CD4-positive, alpha-beta T cell treated with Interleukin-4 for 1 hour (primary cell): ENCODE results near the gene CYP2A6.
"Not testable (repeated sequence)": the region's sequence is repeated elsewhere in the genome, so short reads cannot be mapped to it uniquely, and the experiment has no call there.

Experiments
- DNase-seq, 2 donors: peaks; one replicate each; pipeline ENCODE4 v3.0.0-alpha.2; 2020 to 2022

The CYP2A6 gene

DNA sequence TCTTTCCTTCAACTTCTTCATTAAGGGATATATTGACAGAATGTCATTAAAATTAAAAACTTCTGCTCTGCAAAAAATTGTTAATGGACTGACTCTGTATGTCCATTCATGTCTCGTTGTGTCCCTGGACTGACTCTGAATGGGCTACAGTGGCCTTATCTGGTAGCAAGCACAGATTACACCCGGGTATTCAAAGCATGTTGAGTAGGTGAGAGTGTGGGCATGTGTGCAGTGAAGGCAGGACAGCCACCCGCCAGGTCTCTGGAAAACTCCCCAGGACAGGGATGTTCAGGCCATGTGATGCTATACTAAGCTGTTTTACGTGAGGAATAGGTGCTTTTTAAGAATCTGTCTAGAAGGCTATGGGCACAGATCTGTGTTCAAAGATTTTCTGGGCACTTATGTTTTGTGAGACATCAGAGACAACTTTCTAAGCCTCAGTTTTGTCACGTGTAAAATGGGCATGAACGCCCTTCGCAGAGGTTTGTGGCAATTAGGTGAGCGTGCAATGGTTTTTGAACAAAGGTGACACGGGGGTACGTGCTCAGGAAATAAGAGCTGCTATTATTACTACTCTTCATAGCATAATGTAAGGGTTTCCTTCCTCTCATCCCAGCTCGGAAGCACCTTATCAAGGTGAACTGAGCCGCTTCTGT, 7.1 kb downstream of the CYP2A6 start:
- not testable (repeated sequence) for DNase-seq

DNA sequence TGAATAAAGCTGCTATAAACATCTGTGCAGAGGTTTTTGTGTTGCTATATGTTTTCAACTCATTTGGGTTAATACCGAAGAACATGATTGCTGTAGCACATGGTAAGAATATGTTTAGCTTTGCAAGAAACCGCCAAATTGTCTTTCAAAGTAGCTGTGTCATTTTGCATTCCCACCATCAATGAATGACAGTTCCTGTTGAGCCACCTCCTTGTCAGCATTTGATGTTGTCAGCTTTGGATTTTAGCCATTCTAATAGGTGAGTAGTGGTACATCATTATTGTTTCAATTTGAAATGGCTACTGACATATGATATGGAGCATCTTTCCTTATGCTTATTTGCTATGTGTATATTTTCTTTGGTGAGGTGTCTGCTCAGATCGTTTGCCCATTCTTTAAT, 8.2 kb downstream of the CYP2A6 start:
- DNase-seq = not testable (repeated sequence)

DNA sequence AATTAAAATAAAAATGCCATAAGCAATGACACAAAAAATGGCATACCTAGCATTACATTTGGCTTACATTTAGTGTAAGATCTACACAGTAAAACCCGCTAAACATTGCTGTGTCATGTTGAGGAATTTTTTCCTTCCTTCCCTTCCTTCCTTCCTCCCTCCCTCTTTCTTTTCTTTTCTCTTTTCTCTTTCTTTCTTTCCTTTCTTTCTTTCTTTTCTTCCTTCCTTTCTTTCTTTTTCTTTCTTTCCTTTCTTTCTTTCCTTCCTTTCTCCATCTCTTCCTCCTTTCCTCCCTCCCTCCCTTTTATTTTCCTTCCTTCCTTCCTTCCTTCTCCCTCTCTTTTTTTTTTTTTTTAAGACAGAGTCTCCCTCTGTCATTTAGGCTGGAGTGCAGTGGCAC, 11.8 kb downstream of the CYP2A6 start:
- DNase-seq = not testable (repeated sequence)

DNA sequence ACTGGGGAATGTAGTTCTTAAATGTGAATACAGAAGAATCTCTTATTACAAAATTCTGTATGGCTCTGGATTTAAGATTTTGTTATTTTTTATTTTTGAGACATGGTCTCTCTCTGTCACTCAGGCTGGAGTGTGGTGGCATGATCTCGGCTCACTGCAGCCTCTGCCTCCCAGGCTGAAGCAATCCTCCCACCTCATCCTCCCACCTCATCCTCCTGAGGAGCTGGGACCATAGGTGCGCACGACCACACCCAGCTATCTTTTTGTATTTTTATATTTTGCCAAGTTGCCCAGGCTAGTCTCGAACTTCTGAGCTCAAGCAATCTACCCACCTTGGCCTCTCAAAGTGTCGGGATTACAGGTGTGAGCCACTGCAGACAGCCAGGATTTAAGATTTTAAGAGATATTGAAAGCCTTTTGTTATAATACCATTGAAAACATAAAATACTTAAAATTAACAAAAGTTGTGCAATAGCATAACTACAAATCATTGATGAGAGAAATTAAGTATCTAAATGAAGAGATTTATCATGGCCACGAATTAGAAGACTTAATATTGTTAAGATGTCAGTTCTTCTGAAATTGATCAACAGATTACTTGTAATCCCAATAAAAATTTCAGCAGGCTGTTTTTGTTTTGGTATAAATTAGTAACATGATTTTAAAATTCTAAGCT, 13.4 kb downstream of the CYP2A6 start:
- no peak for DNase-seq

DNA sequence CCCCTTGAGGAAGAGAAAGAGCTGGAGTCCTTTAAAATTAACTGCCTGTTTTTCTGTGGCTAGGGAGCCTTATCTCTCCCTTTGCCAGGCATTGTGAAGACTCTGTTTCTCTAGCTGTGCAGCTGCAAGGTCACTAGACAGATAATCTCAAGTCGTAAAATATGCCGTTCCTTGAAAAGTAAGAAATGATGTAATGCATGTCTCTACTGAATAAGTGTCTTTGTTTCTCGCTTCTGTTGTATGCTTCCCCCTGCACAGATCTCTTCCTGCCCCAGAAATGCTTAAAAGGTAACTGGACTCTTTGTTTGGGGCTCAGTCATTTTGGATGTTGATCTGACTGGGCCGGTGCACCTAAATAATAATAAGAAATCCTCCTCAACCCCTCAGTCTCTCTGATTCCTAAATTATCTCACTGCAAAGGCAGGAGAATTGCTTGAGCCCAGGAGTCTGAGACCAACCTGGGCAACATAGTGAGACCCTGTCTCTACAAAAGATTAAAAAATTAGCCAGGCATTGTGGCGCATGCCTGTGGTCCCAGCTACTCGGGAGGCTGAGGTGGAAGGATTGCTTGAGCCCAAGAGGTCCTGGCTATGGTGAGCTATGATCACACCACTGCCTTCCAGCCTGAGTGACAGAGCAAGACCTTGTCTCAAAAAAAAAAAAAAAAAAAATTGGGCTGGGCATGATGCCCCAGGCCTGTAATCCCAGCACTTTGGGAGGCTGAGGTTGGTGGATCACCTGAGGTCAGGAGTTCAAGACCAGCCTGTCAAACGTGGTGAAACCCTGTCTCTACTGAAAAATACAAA, 16.3 kb downstream of the CYP2A6 start:
- not testable (repeated sequence) for DNase-seq

DNA sequence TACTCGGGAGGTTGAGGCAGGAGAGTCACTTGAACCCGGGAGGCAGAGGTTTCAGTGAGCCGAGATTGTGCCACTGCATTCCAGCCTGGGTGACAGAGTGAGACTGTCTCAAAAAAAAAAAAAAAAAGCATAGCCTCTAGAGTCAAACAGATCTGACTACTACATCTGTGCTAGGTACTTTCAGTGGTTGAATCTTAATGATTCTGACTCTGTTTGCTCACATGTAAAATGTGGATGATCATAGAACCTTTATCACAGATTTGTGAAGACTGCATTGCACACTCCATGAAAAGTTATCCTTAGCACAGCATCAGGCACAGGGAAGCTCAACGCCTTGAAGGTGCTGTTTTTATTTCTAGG, 17.8 kb downstream of the CYP2A6 start:
- DNase-seq = not testable (repeated sequence)

DNA sequence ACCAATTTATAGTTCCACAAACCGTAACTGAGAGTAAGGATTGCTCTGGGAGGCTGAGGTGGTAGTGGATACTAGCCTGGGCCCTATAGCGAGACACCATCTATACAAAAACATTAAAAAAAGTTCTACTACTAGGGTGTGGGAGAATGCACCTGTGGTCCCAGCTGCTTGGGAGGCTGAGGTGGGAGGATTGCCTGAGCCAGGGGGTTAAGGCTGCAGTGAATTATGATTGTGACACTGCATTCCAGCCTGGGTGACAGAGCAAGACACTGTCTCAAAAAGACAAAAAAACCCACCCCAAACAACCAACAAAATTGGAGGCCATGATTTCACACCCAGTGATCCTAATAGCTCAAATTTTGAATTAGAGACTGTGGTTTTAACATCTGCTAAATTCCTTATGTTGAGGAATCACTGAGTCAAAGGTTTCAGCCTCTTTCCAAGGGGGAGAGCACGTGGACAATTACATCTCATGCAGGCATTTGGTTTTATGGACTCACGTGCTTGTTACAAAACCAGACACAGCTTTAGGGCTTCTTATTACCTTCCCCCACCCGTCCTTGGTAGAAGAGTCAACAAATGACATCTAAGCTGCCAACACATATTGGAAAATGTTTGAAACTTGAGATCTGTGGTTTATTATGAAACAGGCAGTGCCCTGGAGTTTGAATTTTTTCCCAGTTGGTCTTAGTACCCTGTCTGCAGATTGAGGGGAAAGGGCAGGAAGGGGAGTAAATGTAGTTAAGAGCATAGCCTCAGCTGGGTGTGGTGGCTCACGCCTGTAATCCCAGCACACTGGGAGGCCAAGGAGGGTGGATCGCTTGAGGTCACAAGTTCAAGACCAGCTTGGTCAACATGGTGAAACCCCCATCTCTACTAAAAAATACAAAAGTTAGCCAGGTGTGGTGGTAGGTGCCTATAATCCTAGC, 18.5 kb downstream of the CYP2A6 start:
- no peak for DNase-seq

DNA sequence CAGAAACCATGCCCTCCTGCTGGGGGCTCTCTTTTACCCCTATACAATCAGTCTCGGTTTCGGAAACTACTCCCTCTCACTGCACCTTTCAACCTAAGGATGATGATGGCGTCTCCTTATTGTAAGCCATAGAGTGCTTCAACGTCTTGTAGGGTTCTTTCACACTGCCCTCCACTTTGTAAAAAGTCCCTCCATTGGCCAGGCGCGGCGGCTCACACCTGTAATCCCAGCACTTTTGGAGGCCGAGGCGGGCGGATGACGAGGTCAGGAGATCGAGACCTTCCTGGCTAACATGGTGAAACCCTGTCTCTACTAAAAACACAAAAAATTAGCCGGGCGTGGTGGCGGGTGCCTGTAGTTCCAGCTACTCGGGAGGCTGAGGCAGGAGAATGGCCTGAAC, 19.5 kb downstream of the CYP2A6 start:
- DNase-seq = not testable (repeated sequence)

DNA sequence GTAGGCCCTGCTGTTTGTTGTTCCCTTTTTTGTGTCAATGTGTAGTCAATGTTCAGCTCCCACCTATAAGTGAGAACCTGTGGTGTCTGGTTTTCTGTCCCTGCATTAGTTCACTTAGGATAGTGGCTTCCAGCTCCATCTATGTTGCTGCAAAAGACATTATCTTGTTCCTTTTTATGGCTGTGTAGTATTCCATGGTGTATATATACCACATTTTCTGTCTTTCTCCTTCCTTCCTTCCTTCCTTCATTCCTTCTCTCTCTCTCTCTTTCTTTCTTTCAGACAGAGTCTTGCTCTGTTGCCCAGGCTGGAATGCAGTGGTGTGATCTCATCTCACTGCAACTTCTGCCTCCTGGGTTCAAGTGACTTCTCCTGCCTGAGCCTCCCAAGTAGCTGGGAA, 21.0 kb downstream of the CYP2A6 start:
- no peak for DNase-seq

DNA sequence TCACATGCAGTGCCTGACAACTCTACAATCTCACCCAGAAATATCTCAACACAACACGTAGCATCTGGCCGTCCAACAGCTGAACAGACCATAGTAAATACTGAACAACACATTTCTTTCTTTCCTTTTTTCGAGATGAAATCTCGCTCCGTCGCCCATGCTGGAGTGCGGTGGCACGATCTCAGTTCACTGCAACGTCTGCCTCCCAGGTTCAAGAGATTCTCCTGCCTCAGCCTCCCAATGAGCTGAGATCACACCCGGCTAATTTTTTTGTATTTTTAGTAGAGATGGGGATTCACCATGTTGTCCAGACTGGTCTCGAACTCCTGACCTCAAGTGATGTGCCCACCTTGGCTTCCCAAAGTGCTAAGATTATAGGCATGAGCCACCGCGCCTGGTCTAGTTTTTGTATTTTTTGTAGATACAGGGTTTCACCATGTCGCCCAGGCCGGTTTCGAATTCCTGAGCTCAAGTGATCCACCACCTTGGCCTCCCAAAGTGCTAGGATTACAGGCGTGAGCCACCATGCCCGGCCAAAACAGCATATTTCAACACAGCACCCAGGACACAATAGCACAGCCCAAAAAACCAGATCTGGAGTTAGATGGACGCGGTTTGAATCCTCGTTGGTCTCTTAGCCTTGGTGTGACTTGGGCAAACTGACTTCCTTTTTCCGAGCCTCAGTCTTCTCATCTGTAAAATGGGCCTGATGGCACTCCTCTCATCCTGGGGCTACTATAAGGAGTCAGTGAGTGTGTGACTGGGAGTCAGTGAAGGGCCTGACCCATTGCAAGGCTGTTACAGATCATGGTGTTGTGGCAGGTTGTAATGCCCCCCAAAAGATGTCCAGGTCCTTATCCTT, 22.6 kb downstream of the CYP2A6 start:
- DNase-seq = no peak

DNA sequence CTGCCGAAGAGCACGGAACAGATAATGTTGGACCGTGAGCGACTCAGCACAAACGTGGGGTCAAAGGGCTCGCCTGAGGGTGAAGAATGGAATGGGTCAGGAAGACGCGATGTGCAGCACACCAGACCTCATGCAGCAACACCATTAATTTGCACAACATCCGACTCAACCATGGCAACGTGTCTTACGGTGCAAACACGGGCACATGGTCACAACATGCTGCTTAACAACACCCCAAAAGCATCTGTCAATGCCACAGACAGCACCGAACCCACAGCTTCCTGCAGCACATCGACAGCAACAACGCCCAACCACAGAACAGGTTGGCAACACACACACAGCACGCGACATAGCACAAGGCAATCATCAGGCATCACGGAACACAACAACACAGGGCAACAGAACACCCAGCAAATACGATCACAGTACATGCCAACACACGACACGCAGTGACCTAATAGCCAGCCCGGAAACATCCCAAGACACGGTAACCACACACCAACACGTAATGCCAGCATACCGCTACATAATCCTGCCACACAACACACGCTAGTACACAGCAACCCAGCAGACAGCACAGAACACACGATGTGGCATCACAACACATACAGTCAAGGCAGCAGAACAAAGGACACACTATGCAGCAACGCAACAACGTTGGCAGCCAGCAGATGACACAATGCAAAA, 23.4 kb downstream of the CYP2A6 start:
- peak; percentile 88 to 89 for DNase-seq

DNA sequence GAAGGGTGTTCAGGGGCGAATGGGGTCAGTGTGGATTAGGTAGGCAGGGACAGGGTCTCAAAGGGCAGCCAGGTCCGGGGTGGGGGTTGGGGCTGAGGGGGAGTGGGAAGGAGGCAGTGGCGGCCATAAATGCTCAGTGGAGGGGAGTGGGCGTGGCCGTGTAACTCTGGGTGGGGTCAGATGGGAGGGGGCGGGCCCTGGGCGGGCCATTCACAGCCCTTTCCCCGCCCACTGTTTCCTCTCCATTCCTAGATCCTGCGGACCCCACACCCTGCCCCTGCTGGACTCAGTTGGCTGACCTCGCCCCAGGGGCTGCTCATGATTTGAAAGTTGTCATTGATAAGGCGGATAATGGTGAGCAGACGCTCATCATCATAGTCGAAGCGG, 23.9 kb downstream of the CYP2A6 start:
- not testable (repeated sequence) for DNase-seq

DNA sequence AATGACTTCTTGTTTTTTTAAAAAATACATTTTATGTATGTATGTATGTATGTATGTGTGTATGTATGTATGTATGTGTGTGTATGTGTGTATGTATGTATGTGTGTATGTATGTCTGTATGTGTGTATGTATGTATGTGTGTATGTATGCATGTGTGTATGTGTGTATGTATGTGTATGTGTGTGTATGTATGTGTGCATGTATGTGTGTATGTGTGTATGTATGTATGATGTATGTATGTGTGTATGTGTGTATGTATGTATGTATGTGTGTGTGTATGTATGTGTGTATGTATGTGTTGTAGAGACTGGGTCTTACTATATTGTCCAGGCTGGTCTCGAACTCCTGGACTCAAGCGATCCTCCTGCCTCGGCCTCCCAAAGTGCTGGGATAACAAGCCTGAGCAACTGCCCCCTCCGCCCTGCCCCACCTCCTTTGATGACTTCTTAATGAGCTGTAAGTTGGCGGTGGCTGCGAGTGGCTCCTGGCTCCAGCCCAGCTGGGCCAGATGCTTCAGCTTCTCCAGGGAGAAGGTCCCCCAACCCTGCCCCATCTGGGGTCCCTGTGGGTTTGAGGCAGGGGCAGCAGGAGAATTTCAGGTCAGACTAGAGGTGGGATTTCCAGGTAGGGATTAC, 24.7 kb downstream of the CYP2A6 start:
- not testable (repeated sequence) for DNase-seq

DNA sequence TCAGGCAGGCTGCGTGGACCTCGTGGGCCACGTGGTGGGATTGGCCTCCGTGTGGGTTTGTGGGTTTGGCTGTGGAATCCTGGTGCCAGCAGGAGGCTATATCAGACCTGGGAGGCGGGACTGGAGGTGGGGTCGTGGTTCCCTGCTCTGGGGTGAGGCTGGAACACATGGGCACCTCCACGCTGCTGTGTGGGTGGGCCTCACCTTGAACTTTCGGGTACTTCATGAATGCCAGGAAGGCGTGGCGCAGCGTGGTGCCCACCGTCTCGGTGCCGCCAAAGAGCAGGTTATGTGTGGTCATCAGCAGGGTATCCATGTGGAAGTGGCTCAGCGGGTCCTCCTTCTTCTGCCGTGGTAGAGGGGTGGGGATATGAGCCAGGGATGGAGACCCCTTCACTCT, 25.3 kb downstream of the CYP2A6 start:
- DNase-seq = not testable (repeated sequence)

DNA sequence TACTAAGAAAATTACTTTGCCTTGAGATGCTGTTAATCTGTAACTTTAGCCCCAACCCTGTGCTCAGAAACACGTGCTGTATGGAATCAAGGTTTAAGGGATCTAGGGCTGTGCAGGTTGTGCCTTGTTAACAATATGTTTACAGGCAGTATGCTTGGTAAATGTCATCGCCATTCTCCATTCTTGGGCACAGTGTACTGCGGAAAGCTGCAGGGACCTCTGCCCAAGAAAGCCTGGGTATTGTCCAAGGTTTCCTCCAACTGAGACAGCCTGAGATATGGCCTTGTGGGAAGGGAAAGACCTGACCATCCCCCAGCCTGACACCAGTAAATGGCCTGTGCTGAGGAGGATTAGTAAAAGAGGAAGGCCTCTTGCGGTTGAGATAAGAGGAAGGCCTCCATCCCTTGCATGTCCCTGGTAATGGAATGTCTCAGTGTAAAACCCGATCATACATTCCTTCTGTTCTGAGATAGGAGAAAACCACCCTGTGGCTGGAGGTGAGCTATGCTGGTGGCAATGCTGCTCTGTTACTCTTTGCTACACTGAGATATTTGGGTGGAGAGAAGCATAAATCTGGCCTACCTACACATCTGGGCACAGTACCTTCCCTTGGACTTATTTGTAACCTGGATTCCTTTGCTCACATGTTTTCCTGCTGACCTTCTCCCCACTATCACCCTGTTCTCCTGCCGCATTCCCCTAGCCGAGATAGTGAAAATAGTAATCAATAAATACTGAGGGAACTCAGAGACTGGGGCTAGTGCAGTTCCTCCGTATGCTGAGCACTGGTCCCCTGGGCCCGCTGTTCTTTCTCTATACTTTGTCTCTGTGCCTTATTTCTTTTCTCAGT, 27.3 kb downstream of the CYP2A6 start:
- not testable (repeated sequence) for DNase-seq

DNA sequence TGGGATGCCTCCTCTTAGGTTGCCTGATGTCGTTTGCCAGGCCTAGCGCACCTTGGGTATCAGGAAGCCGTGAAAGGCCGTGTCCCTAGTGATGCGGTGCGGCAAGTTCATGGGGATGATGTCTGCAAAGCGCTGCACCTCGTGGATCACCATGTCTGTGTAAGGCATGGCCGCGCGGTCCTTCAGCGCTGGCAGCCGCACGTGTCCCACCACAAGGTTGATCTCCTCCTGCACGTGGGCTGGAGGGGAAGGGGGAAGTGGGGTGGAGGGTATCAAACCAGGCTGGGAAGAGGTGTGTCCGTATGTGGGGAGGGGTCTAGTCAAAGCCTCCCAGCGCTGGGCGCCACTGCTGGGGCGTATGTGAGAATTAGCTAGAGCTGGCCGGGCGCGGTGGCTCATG, 28.1 kb downstream of the CYP2A6 start:
- no peak for DNase-seq

DNA sequence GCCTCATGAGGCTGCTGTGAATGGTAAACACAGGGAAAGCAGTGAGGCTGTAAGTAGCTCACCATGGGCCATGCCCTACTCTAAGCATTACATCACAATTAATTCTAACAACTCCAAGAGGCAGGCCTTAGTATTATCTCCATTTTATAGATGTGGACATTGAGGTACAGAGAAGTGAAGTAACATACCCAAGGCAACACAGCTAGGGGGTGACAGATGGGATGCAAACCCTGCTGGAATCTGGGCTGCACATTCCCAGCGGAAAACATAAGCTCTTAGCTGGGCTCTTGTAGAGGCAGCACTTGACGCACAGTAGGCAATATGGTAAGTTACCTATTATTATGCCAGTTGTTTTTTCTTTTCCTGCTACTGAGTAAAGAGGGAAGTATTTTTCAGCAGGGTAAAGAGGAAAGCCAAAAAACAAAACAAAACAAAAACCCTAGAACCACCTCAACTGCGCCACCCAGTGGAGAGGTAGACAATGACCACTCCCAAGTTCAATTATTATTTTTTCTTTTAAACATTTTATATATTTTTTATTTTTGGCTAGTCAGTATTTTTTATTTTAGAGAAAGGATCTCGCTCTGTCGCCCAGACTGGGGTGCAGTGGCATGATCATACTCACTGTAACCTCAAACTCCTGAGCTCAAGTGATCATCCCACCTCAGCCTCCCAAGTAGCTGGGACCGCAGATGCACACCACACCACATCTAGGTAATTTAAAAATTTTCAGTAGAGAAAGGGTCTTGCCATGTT, 30.6 kb downstream of the CYP2A6 start:
- peak; percentile 66 to 74 for DNase-seq

DNA sequence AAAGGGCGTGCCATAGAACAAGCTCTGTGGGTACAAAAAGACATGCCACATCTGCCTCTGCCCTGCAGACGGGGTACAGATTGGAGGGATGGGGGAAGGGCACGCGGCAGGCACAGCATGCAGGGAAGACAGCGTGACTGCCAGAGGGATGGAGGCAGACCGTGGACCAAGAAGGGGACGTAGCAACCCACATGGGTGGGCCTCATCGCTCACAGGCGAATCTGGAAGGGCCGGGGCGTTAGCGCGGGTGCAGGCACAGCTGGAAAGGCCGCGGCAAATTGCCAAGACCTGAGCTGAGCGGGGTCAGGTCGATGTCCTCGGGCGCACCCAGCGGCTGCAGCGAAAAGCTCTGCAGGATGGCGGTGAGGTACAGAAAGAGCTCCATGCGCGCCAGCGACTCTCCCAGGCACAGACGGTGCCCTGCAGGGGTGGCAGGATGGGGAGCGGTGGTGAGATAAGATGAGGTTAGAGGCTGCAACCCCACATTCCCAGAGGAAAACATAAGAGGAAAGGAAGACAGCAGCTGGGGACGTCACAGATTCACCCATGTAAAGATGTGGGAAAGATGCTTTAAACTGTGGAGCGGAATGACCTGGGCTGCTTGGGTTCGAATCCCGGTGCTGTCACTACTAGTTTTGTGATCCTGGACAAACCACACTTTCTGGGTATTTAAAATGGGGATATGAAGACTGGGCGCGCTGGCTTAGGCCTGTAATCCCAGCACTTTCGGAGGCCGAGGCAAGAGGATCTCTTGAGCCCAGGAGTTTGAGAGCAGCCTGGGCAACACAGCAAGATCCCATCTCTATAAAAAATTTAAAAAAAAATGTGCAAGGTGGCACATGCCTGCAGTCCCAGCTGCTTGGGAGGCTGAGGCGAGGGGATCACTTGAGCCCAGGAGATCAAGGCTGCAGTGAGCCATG, 31.5 kb downstream of the CYP2A6 start:
- DNase-seq = peak; percentile 85
